ENCODE measurements around the gene ACSL5.

DNA sequence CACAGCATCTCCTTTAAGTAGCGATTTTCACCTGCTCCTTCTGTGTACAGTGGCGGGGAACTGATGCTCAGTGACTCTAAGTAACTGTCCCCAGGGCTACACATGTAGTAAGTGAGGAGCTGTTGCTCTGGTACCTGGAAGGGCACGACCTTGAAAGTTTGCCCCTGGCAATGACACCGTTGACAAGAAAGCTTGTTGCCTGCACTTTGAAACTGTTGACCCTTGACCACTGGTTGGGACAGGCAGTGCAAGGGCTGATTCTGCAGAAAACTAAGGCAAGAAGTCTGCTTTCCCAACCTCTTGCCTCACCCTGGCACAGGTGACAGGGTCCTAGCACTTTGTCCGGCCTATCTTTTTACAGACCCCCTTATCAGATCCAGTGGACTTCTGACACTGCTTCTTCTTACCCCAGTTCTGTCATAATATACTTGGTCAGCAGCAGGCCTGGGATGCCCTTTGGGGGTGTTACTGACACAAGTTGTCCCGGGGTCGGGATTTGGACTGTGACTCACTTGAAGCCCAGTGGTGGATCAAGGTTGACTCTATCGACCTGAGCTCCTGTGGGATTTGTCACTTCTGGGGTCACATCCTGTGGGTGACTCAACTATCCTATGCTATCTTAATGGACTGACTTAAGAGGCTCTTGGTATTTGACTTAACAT, 5.8 kb downstream of the ACSL5 start:
- TF ChIP-seq, protein P1, sequence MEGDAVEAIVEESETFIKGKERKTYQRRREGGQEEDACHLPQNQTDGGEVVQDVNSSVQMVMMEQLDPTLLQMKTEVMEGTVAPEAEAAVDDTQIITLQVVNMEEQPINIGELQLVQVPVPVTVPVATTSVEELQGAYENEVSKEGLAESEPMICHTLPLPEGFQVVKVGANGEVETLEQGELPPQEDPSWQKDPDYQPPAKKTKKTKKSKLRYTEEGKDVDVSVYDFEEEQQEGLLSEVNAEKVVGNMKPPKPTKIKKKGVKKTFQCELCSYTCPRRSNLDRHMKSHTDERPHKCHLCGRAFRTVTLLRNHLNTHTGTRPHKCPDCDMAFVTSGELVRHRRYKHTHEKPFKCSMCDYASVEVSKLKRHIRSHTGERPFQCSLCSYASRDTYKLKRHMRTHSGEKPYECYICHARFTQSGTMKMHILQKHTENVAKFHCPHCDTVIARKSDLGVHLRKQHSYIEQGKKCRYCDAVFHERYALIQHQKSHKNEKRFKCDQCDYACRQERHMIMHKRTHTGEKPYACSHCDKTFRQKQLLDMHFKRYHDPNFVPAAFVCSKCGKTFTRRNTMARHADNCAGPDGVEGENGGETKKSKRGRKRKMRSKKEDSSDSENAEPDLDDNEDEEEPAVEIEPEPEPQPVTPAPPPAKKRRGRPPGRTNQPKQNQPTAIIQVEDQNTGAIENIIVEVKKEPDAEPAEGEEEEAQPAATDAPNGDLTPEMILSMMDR (IDR thresholded peaks at IDR 0.05; ENCODE audit: low read depth, low read length), result no peak
- no peak for TF ChIP-seq EZH2phosphoT487 (IDR thresholded peaks at IDR 0.05; ENCODE audit: low read depth)

All from OCI-LY3 (cell line).